GM12891 (cell line): Measurements from ENCODE around the gene CLEC18B.
"Not testable (repeated sequence)": the region's sequence is repeated elsewhere in the genome, so short reads cannot be mapped to it uniquely, and the experiment has no call there.

Experiments
- PAX5 ChIP-seq: IDR thresholded peaks from 2 replicates; pipeline ENCODE4 v1.6.1; 2011; ENCODE audit warnings: low read length, moderate library complexity, mild to moderate bottlenecking; ENCODE audit not compliant: insufficient read depth, severe bottlenecking
- POLR2A ChIP-seq: IDR thresholded peaks from 2 replicates; pipeline ENCODE4 v1.6.1; 2011; ENCODE audit warnings: low read depth, low read length, control low read depth
- POLR2AphosphoS5 ChIP-seq: IDR thresholded peaks from 2 replicates; pipeline ENCODE4 v1.6.1; 2011; ENCODE audit warnings: low read depth, low read length, control low read depth
- POU2F2 ChIP-seq: IDR thresholded peaks from 2 replicates; pipeline ENCODE4 v1.6.1; 2011; ENCODE audit warnings: low read depth, mild to moderate bottlenecking, control low read depth, low read length, moderate library complexity
- SPI1 ChIP-seq: IDR thresholded peaks from 2 replicates; pipeline ENCODE4 v1.6.1; 2011; ENCODE audit warnings: low read depth, low read length, control low read depth
- TAF1 ChIP-seq: IDR thresholded peaks from 2 replicates; pipeline ENCODE4 v1.6.1; 2011; ENCODE audit warnings: low read depth, low read length, control low read depth

GRCh38 chr16:74410981-74411380 lies 10.3 kb downstream of the CLEC18B start:
- TF ChIP-seq TAF1, POLR2A, PAX5, POLR2AphosphoS5, POU2F2, SPI1: not testable (repeated sequence)
